PFSK-1 (cell line): Measurements from ENCODE around the gene ZNF414.

Experiments used
- POLR2AphosphoS5 ChIP-seq: IDR thresholded peaks from 2 replicates; pipeline ENCODE4 v1.6.1; 2012; ENCODE audit warnings: low read depth, mild to moderate bottlenecking, control low read depth, low read length, moderate library complexity
- TF ChIP-seq, protein P1 (sequence below), 2 experiments: IDR thresholded peaks; 2 replicates each; pipeline versions ENCODE4 v1.6.1 to v1.8.0; 2011 to 2012; ENCODE audit warnings: low read depth in 2 of 2, low read length in 2 of 2, control low read depth in 1 of 2, inconsistent platforms in 1 of 2, mild to moderate bottlenecking in 1 of 2, moderate library complexity in 1 of 2; ENCODE audit not compliant: insufficient read depth in 1 of 2

DNA sequence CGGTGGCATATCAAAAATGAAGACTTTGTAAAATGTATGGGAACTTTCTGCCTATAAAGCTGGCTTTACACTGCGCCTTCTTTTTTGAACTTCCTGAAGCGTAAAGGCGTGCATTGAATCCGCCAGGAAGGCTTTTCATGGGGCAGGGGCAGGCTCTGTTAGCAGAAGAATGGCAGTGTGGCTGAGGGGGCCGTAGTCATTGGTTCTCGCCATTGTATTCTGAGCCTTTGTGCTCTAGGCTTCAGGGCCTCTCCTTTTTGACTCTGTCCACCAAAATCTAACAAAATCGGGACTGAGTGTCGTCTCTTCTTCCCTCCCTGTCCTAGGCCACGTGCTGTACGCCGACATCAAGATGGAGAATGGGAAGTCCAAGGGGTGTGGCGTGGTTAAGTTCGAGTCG lies 25.6 kb downstream of the ZNF414 start:
- no peak for TF ChIP-seq POLR2AphosphoS5
- TF ChIP-seq, protein P1, sequence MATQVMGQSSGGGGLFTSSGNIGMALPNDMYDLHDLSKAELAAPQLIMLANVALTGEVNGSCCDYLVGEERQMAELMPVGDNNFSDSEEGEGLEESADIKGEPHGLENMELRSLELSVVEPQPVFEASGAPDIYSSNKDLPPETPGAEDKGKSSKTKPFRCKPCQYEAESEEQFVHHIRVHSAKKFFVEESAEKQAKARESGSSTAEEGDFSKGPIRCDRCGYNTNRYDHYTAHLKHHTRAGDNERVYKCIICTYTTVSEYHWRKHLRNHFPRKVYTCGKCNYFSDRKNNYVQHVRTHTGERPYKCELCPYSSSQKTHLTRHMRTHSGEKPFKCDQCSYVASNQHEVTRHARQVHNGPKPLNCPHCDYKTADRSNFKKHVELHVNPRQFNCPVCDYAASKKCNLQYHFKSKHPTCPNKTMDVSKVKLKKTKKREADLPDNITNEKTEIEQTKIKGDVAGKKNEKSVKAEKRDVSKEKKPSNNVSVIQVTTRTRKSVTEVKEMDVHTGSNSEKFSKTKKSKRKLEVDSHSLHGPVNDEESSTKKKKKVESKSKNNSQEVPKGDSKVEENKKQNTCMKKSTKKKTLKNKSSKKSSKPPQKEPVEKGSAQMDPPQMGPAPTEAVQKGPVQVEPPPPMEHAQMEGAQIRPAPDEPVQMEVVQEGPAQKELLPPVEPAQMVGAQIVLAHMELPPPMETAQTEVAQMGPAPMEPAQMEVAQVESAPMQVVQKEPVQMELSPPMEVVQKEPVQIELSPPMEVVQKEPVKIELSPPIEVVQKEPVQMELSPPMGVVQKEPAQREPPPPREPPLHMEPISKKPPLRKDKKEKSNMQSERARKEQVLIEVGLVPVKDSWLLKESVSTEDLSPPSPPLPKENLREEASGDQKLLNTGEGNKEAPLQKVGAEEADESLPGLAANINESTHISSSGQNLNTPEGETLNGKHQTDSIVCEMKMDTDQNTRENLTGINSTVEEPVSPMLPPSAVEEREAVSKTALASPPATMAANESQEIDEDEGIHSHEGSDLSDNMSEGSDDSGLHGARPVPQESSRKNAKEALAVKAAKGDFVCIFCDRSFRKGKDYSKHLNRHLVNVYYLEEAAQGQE (IDR thresholded peaks at IDR 0.05; ENCODE audit: insufficient read depth in 1 of 2, low read depth in 2 of 2, low read length in 2 of 2): no peak
